ENCODE results near the gene SPTB.
A peak's percentile ranks its signal among the peaks of the same experiment; 100 is the strongest.

Gene SPTB

DNA sequence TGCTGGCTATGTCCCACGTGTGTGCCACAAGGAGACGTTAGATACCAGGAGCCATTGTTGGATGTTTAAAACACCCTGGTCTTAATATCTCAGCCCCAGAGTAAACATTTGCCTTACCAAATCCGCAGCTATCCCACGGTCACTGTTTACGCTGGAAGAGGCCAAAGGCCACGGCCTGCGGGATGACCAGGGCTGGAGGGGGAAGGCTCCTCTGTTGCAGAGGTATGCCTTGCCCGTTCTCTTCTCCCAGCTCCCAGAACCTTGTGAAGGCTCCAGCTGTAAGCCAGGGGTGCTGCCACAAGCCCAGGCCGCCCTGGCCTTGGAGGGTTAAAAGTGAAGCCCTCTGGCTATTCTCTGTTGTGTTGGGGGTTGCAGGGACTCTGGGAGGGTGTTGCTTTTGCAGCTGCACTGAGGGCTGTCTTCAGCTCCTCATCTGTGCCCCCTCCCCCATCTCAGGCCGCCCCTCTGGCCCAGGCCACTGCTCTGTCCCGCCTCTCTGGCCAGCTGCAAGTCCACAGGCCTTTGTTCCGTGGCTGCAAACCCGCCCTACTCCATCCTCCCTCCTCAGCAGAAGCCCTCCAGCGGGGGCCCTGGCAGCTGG is 173.0 kb downstream of the SPTB start:
- DNase-seq: peak; percentile 77 to 99 (median 86)
- intact Hi-C loops (cut with DNase I): loop anchor here (5.0 kb wide), 1 partner anchor 56 kb away; no protein-coding TSS in a partner anchor

DNA sequence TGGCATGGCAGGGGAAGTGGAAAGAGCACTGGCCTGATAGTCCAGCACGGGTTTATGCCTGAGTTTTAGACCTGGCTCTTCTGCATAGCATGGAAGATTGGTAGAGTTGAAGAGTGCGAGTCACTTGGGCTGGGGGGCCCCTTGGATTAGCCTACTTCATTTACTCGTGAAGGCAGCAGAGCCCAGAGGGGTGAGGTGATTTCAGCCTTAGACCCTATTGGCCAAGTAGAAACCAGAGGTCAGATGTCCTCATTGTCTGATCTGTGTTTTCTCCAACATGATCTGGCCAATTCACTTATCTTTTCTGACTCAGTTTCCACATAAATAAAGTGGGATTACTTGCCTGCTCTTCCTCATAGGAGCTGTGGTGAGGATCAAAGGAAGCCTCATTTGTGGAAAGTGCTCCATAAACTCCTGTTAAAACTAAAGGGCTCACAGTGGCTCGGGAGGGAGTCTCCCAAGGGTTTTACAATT is 173.6 kb downstream of the SPTB start:
- no peak for DNase-seq
- intact Hi-C loops (cut with DNase I): loop anchor here (5.0 kb wide), 1 partner anchor 56 kb away; no protein-coding TSS in a partner anchor

DNA sequence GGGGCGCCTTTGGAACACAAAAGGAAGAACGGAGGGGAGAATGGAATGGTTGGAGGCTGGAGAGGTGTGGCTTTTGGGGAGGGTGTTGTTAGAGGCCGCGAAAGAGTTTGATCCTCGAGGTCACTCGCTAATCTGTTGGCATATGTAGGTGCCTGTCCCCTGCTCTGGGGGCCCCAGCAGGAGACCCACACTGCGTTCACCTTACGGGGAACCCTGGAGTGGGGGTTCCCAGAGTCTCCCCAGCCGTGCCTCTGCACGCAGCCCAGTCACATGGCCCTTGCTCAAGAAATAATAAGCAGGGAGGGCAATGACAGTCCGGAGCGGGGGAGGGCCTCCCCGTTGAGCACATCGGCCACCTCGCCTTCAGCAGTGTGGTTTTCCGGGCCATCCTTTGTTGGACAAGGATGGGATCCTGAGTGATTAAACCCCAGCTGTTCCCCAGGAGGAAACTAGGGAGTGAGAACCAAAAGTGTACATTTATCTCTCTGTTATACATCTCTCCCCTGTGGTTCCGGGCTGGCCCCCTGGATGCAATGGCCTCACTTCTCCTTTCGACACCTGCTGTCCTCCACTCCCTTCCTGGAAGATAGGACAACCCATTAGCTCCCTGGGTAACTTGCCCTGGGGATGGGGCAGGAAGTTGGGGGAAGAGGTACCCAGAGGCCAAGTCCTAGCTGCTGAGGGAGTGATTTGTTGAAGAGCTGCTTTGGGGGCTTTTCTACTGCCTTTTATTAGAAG is 174.2 kb downstream of the SPTB start:
- DNase-seq: peak in 6 of 10 donors; percentile 41 to 92 (median 54)
- intact Hi-C loops (cut with DNase I): loop anchor here (5.0 kb wide), 1 partner anchor 57 kb away; no protein-coding TSS in a partner anchor

DNA sequence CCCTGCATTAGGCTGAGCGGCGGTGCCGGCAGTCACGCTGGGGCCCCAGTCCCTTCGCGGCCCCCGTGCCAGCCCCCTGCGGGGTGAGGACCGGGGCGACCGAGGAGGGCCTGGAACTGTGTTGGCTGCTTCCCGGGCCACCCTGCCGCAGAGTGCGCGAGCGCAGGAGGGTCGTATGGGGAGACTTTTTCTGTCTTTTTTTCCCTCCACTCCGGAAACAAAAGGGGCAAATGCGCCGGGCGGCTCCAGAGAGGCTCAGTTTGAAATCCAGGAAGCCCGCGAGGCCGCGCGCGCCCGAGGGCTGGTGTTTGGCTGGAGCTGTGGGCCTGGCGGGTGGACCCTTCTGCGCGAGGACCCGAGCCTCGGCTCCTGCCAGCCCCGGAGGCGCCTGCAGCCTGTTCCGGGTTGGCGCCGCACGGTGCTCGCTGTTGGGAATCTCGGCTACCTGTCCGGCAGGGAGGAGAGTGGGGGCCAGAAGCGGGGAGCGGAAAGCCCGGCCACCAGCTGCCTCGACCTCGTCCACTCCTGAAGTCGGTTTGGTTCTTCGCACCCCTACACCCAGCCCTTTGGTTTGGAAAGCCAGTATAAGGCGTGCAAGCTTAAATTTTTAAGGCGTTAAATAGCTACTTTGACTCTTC is 174.8 kb downstream of the SPTB start:
- intact Hi-C loops (cut with DNase I): loop anchor here (5.0 kb wide), 1 partner anchor 57 kb away; no protein-coding TSS in a partner anchor
- DNase-seq: peak in 5 of 10 donors; percentile 34 to 88 (median 66)

DNA sequence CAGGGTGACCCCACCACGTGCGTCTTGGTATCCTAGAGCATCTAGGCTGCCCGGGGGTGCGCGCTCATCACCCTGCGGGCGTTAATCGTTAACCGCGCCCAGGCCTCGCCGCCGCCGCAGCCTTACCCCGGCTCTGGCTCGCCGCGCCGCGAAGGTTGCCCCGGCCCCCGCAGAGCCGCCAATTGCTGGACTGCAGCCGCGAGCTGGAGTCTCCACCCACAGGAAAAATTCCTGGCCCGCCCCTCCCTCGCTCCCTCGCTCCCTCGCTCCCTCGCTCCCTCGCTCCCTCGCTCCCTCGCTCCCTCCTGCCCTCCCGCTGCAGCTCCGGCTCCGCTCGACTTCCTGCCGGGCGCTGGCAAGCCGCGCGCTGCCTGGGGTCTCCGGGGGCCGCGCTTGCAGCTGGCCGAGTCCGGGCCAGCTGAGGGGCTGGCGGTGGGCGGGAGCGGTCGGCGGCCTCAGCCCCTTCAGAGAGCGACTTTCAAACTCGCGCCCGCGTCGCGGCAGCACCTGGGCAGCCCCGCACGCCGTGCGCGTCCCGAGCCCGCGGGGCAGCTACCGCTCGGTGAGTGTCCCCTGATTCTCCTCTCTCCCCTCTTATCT is 175.5 kb downstream of the SPTB start, which contains the start of gene PLEKHG3:
Gene PLEKHG3, plus strand, starts transcription at position 282 of the 600 bp plus-strand sequence. CDS start 23,208 bp downstream, outside the sequence.
- intact Hi-C loops (cut with DNase I): no loop called here
- DNase-seq: peak; percentile 79 to 97 (median 84)

DNA sequence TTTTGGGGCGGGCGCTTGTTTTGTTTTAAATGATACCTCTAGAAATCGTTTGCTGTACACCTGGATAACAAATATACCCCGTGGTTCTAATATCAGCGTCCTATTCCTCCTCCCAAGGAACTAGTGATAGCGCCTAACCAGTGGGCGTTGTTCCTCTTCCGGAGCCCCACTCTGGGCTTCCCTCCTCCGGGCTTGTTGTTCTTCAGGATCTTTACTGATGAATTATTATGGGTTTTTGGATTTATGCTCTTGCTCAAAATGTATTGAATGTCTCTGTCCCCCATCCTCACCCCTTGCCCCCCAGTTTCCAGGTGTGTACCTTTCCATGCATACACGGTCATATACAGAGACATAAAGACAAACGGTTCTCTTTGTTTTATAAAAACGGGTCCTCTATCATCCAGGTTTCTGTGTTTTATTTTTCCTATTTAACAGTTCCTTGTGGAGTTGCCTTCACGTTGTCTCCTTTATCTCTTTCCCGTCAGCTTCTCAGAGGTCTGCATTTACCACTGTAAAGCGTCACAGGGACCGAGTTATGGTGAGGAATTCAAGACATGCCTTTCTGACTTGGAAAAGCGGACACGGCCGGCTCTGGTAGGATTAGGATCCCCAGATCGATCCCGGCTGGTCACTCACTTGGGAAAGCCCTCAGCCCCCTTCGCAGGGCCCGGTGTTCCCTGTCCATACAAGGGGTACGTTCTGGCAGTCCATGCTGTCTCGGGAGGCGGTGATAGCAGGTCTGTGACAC is 176.1 kb downstream of the SPTB start:
- intact Hi-C loops (cut with DNase I): no loop called here

DNA sequence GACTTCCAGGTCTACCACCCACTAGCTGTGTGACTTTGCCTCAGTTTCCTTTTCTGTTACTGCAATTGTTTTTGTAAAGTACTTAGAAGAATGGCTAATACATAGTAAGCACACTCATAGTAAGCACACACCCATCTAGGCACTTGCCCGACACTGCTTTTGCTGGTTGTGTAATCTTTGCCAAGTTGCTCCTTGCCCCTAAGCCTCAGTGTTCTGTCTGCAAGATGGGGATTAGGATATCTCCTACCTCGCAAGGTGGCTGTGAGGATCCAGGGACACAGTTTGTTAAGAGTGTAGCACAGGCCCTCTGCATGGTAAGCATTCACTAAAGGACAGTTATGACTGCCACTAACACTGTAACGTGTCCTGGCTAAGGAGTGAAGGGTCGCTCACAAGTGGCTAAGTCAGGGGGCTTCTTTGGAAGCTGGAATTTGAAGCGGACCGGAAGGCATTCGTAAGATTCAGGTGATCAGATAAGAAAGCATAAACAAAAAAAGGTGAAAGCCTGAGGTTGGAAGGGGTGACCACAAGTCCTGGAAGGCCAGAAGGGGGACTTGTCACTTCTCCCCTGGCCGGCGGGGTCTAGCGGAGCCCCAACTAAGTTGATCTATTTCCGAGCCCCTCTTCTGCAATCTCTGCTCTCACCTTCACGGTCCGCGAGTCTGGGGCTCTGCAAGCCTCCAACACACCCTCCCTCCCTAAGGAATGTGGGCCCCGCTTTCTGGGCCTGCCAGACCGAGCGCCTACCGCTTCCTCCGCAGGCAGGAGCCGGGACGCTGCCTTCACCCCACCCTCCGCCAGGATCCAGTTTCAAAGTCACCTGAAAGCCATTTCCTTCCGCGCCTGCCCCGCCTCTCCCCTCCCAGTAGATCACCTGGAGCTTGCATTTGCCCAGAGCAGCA is 177.0 kb downstream of the SPTB start:
- DNase-seq: peak in 1 of 10 donors; percentile 72
- intact Hi-C loops (cut with DNase I): no loop called here

More for the DNA sequence above, 176.1 kb downstream of the SPTB start:
- peak in 1 of 10 donors; percentile 42 for DNase-seq

DNA sequence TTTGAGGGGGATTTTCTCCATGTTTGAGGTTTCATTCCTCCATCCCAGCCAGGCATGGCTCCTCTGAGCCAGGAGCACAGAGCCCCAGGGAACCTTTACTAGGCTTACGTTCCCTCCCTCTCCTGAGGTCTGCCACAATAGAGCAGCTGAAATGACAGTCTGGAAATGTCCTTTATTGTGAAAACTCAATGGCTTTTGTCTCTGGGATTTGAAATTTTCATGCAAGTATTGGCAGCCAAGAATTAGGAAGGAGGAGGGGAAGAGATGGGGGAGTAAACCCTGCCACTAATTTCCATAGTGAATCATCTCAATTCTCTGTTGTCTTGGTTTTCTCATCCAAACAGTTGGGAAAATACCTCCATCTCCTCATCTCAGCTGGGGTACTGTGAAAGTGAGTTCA is 178.0 kb downstream of the SPTB start:
- intact Hi-C loops (cut with DNase I): no loop called here
- no peak for DNase-seq

DNA sequence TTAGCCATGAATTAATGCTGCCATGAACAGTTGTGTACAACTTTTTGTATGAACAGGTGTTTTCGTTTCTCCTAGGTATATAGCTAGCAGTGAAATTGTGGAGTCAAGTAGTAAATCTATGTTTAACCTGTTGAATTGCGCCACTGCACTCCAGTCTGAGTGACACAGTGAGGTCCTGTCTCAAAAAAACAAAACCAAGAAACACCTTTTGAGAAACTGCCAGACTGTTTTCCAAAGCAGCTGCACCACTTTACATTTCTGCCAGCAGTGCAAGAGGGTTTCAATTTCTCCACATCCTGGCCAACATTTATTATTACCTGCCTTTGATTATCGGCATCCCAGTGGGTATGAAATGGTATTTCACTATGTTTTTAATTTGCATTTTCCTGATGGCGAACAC is 178.8 kb downstream of the SPTB start:
- no peak for DNase-seq
- intact Hi-C loops (cut with DNase I): no loop called here

DNA sequence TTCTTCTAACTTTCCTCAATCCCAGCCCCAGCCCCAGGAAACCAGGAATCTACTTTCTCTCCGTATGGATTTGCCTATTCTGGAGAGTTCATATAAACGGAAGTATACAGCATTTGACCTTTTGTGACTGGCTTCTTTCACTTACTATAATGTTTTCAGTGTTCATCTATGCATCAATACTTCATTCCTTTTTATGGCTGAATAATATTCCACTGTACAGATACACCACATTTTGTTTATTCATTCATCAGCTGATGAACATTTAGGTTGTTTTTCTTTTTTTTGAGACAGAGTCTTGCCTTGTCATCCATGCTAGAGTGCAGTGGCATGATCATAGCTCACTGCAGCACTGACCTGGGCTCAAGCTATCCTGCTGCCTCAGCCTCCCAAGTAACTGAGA is 179.4 kb downstream of the SPTB start:
- intact Hi-C loops (cut with DNase I): no loop called here
- DNase-seq: no peak

DNA sequence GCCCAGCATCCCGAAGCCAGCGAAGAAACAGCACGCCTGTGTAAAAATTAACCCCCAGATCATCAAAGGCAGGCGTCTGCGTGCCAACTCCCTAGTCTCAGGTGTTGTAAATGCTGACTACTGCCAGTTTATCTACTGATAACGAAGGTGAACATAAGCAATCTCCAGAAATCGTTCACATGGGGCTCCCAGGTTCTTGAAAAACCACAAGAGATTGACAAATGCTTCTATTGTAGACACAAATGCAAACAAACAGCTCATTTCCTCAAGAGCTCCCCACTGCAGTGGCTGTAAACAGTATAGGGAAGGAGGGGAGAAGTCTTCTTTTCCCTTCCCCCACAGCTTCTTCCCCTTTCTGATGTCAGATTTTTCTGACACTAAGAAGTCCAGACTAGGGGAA is 180.8 kb downstream of the SPTB start:
- intact Hi-C loops (cut with DNase I): no loop called here
- no peak for DNase-seq

DNA sequence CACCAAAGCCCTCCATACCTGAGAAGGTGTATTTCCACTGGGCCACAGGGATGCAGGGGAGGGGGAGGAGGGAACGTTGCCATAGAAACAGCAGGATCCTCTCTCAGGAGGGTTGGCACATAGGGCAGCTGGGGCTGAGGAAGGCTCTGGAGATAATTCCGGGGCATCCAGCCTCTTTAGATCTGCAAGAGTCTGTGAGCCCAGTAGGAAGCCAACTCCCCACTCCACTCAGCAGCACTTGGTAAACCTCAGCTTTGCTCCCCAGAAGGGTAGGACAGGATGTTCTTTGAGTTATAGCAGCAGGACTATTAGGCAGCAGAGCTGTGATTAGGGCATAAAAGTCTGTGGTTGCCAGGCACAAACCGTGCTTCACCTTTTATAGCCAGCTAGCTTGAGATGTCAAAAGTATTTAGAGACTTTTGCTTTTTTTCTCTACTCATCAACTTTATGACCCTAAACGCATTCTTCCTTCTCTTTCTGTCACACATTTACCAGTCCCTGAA is 183.3 kb downstream of the SPTB start:
- no peak for DNase-seq
- intact Hi-C loops (cut with DNase I): no loop called here
